Heart right ventricle (tissue), 16 donors: Measurements from ENCODE around the gene RSAD1. TPM values are rescaled to one million over a fixed set of nuclear protein-coding genes. Genes with fewer than 3 reads are reported as not detected.

Source experiments
- ATAC-seq, 8 donors: fragments of 200-7000 bp; cut with Tn5 transposase; one replicate each; pipeline ENCODE4 v1.9.1; 2020; ENCODE audit warnings: mild to moderate bottlenecking in 8 of 8, moderate library complexity in 8 of 8, moderate number of reproducible peaks in 1 of 8
- DNase-seq, 2 donors: peaks; one replicate each; pipeline ENCODE4 v3.0.0-alpha.2; 2020
- H3K27ac ChIP-seq, 10 donors: fragments of 200-600 bp; sonication (generic) in 2 of 10; one replicate each; pipeline versions ENCODE4 v1.5.0 to v1.8.0; 2020 to 2022; ENCODE audit warnings: mild to moderate bottlenecking in 3 of 10
- H3K27me3 ChIP-seq, 7 donors: fragments of 200-600 bp; one replicate each; pipeline ENCODE4 v1.8.0; 2021 to 2022; ENCODE audit warnings: mild to moderate bottlenecking in 2 of 7
- H3K36me3 ChIP-seq, 9 donors: fragments of 200-600 bp; sonication (generic) in 1 of 9; one replicate each; pipeline versions ENCODE4 v1.5.0 to v1.8.0; 2020 to 2022; ENCODE audit warnings: mild to moderate bottlenecking in 2 of 9
- H3K4me1 ChIP-seq, 9 donors: fragments of 200-600 bp; sonication (generic) in 1 of 9; one replicate each; pipeline versions ENCODE4 v1.5.0 to v1.8.0; 2020 to 2022; ENCODE audit warnings: mild to moderate bottlenecking in 4 of 9
- H3K4me3 ChIP-seq, 10 donors: fragments of 200-600 bp; sonication (generic) in 2 of 10; one replicate each; pipeline versions ENCODE4 v1.5.0 to v1.8.0; 2020 to 2022; ENCODE audit warnings: mild to moderate bottlenecking in 7 of 10, moderate library complexity in 2 of 10
- H3K9me3 ChIP-seq, 11 donors: fragments of 200-600 bp in 10 of 11; sonication (generic) in 2 of 11; one replicate each; pipeline versions ENCODE4 v1.5.0 to v1.8.0; 2013 to 2022; ENCODE audit warnings: mild to moderate bottlenecking in 2 of 11, control low read depth in 1 of 11, moderate library complexity in 1 of 11
- CTCF ChIP-seq, 9 donors: fragments of 200-600 bp; sonication (generic) in 2 of 9; IDR thresholded peaks; one replicate each; pipeline versions ENCODE4 v1.5.0 to v1.8.0; 2021 to 2022; ENCODE audit warnings: antibody characterized with exemption in 9 of 9, mild to moderate bottlenecking in 5 of 9, moderate library complexity in 1 of 9
- WGBS, 2 donors: extraction: QIAGEN DNeasy Blood & Tissue Kit; methylation state at CpG; one replicate each; pipeline ENCODE4 v1.1.7; 2013; ENCODE audit warnings: inconsistent platforms in 1 of 2; 5-methylcytosine and 5-hydroxymethylcytosine counted together
- intact Hi-C, 10 donors: fragments of 100-400 bp; cut with DNase I; formaldehyde crosslinking; loops; one replicate each; pipeline versions ENCODE4 v1.11.1 to v1.14.2; 2022
- polyA plus RNA-seq, 2 donors: library from polyadenylated mRNA; stranded (reverse); fragments of 200-250 nt; gene quantifications; one replicate each; pipeline ENCODE4 v1.2.3, GENCODE V29; 2013
- total RNA-seq, 10 donors: library from RNA; stranded (reverse); fragmentation: NEBNext Ultra II Directional in 3 of 10; extraction: Animal tissue kit (Norgen Biotek cat#: 25700) in 3 of 10; gene quantifications; one replicate each; pipeline versions ENCODE4 v1.2.1 to v1.2.4, GENCODE V29; 2021 to 2023
- donor health status: Arrhythmogenic right ventricular cardiomyopathy.
- donor health status: ischemic (EF 13 %, LVEDD 7.1; RV severe dilation, severe dysfunction).
- donor health status: healthy with polysubstance abuse.
- donor health status: DM: no; HTN: yes; CAD: no.
- donor health status: DM: no; HTN: no; CAD: no.
- donor health status: ischemic (EF 25% LVEDD 6.9; RV normal size, moderate dysfunction).
- donor health status: ischemic (EF 25% LVEDD 5.7; RV mildly dilated, moderate dysfunction).
- donor health status: healthy.
- donor health status: DM: yes; HTN: yes; CAD: no.
- donor health status: Ischemic cardiomyopathy.
- donor health status: ischemic (EF 35%, LVEDD 5.7; RV mildly dilated, moderate dysfunction).
- donor health status: nonischemic (EF 11% LVEDD 7.7; RV severe dilation, severe dysfunction).
- donor health status: DM: yes; HTN: yes; CAD: no.
- donor health status: PGD.
- donor health status: ischemic (EF 29% LVEDD 5.4; RV normal size, mild dysfunction).
- donor health status: nonischemic (EF 23%, LVEDD 6.1; RV moderate dilation, normal function).

Gene RSAD1
- total and polyA plus RNA-seq, 12 donors = 31.8 to 52.3 (median 45.5) TPM

- DNase-seq (no peak), ATAC-seq (peak in 6 of 8 donors; percentile 11 to 31 (median 20))
- TF ChIP-seq CTCF (IDR thresholded peaks at IDR 0.05) = peak in 1 of 9 donors; percentile 8
These were observed 30.2 kb downstream of the RSAD1 start for GRCh38 chr17:50508573-50509460.

GRCh38 chr17:50511058-50511457 is 32.4 kb downstream of the RSAD1 start:
- TF ChIP-seq CTCF (IDR thresholded peaks at IDR 0.05) = no peak
- no peaks in the 10 kb centered on the region for H3K27me3 ChIP-seq
- peak overlapping the region in 1 of 10 donors; percentile 60 for H3K27ac ChIP-seq
- no peaks in the 10 kb centered on the region for H3K36me3 ChIP-seq
- WGBS, 2 donors = 25 to 30% methylated on average over 3 of the region's 3 CpGs
- H3K4me3 ChIP-seq = no peak overlapping the region
- intact Hi-C loops = no loop called here
- H3K9me3 ChIP-seq = no peaks in the 10 kb centered on the region
- H3K4me1 ChIP-seq = peaks cover 0 to 30% (median 20%) of the 10 kb centered on the region in 9 donors
- ATAC-seq (no peak), DNase-seq (no peak)

More at GRCh38 chr17:50508573-50509460, 30.2 kb downstream of the RSAD1 start:
- 27 to 33% methylated on average over 32 of the region's 32 CpGs for WGBS, 2 donors
- Histone ChIP-seq H3K9me3 (no peaks in the 10 kb centered on the region), H3K27me3 (no peaks in the 10 kb centered on the region), H3K4me1 (peaks cover 0 to 22% (median 13%) of the 10 kb centered on the region in 9 donors), H3K27ac (peak overlapping the region in 9 of 10 donors; percentile 40 to 87 (median 79)), H3K36me3 (no peaks in the 10 kb centered on the region), H3K4me3 (peak overlapping the region; percentile 46 to 75 (median 67))
- intact Hi-C loops = no loop called here

GRCh38 chr17:50513495-50513894 is 34.8 kb downstream of the RSAD1 start:
- no peaks in the 10 kb centered on the region for H3K36me3 ChIP-seq
- intact Hi-C loops = no loop called here
- no peak overlapping the region for H3K4me3 ChIP-seq
- no peaks in the 10 kb centered on the region for H3K9me3 ChIP-seq
- 73 to 74% methylated on average over 4 of the region's 4 CpGs for WGBS, 2 donors
- no peak for TF ChIP-seq CTCF (IDR thresholded peaks at IDR 0.05)
- DNase-seq (no peak), ATAC-seq (no peak)
- H3K4me1 ChIP-seq = peaks cover 0 to 40% (median 14%) of the 10 kb centered on the region in 9 donors
- no peaks in the 10 kb centered on the region for H3K27me3 ChIP-seq
- H3K27ac ChIP-seq = no peak overlapping the region

GRCh38 chr17:50514388-50514787 is 35.7 kb downstream of the RSAD1 start:
- H3K27me3 ChIP-seq = no peaks in the 10 kb centered on the region
- H3K4me3 ChIP-seq = no peak overlapping the region
- peaks cover 0 to 37% (median 11%) of the 10 kb centered on the region in 9 donors for H3K4me1 ChIP-seq
- no peak overlapping the region for H3K27ac ChIP-seq
- H3K36me3 ChIP-seq = no peaks in the 10 kb centered on the region
- H3K9me3 ChIP-seq = no peaks in the 10 kb centered on the region
- DNase-seq (no peak), ATAC-seq (no peak)
- WGBS, 2 donors = 68 to 72% methylated on average over 3 of the region's 3 CpGs
- TF ChIP-seq CTCF (IDR thresholded peaks at IDR 0.05) = no peak
- intact Hi-C loops = no loop called here
